ENCODE data around the gene SYT5. TPM values are rescaled to one million over a fixed set of nuclear protein-coding genes. Genes with fewer than 3 reads are reported as not detected.

Gene SYT5
- total and polyA plus RNA-seq, 9 of the 15 experiments (the other 6 are each of a cell fraction or from before 2014, with no cell fraction given), result 1.3 to 20.9 (median 8.8) TPM

- 0 out of 2 replicates have a peak, but pooled peaks have one; percentile 35 for TF ChIP-seq FOXP1 (CRISPR knock-in tag; IDR thresholded peaks at IDR 0.05)
- TF ChIP-seq ZBTB7A (IDR thresholded peaks at IDR 0.05; ENCODE audit: borderline replicate concordance, control insufficient read depth, low read depth, low read length), result peak; percentile 89
- TF ChIP-seq MGA (IDR thresholded peaks at IDR 0.05), result no peak
- no peak for TF ChIP-seq KAT7 (CRISPR knock-in tag; IDR thresholded peaks at IDR 0.05; ENCODE audit: borderline replicate concordance)
- no peak for TF ChIP-seq NFE2L1 (tag; IDR thresholded peaks at IDR 0.05; ENCODE audit: borderline replicate concordance, low read depth)
- peak; percentile 54; the same call in 1 of the 2 replicates for TF ChIP-seq ZNF263 (CRISPR knock-in tag; IDR thresholded peaks at IDR 0.05; ENCODE audit: borderline replicate concordance)
- TF ChIP-seq FOXP4 (CRISPR knock-in tag; IDR thresholded peaks at IDR 0.05; ENCODE audit: borderline replicate concordance), result no peak
- TF ChIP-seq PPARD (CRISPR knock-in tag; IDR thresholded peaks at IDR 0.05), result no peak
- TF ChIP-seq, protein P1, sequence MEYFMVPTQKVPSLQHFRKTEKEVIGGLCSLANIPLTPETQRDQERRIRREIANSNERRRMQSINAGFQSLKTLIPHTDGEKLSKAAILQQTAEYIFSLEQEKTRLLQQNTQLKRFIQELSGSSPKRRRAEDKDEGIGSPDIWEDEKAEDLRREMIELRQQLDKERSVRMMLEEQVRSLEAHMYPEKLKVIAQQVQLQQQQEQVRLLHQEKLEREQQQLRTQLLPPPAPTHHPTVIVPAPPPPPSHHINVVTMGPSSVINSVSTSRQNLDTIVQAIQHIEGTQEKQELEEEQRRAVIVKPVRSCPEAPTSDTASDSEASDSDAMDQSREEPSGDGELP (CRISPR knock-in tag; IDR thresholded peaks at IDR 0.05; ENCODE audit: borderline replicate concordance), result no peak
These were observed 14.0 kb downstream of the SYT5 start (continued) for GRCh38 chr19:55165952-55166529.
